ENCODE data around the gene AUTS2.

The AUTS2 gene

DNA sequence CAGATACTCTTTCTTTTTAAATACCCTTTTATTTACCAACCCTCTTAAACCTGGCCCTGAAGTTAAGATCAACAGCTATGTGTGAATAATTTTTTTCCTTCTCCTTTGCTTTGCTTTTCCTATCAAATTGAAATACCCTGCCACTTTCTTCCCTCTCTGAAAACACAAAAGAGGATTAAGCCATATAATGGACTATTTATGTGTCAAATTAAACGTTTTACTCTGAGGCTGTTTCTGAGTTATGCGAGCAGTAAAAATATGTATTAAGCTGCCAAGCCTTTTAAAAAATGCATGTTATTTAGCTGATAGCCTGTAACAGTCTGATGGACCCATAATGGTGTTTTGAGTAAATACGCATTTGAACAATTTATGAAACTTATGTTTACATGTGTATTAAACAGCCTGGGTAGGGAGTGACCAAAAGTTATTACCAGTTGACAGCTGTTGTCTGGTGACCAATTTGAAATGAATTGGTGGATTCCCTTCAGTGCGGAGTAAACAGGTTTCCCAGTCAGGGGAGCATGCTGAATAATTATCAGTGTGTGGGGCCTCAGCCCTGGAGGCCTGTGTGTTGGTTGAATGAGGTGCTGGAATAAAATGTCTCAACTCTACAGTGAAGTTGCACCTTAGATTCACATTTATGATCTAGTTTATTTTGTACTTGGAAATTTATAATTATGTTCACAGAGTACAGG, 89.6 kb downstream of the AUTS2 start:
- Histone ChIP-seq H3K9me3 (ENCODE audit: control insufficient read depth, insufficient read depth, low read depth, low read length) (no peaks in the 10 kb centered on the region), H3K36me3 (ENCODE audit: control insufficient read depth in 2 of 2, insufficient read depth in 1 of 2, low read length in 2 of 2) (no peaks in the 10 kb centered on the region), H3K4me3 (ENCODE audit: low read depth, low read length) (no peak overlapping the region), H3K4me1 (ENCODE audit: control insufficient read depth, insufficient read depth, low read length) (peaks cover 28% of the 10 kb centered on the region), H3K27ac (ENCODE audit: extremely low read depth, low read depth, low read length) (no peak overlapping the region)
- POLR2A ChIA-PET, result no interaction called here
- TF ChIP-seq, protein P1, sequence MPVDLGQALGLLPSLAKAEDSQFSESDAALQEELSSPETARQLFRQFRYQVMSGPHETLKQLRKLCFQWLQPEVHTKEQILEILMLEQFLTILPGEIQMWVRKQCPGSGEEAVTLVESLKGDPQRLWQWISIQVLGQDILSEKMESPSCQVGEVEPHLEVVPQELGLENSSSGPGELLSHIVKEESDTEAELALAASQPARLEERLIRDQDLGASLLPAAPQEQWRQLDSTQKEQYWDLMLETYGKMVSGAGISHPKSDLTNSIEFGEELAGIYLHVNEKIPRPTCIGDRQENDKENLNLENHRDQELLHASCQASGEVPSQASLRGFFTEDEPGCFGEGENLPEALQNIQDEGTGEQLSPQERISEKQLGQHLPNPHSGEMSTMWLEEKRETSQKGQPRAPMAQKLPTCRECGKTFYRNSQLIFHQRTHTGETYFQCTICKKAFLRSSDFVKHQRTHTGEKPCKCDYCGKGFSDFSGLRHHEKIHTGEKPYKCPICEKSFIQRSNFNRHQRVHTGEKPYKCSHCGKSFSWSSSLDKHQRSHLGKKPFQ (tag by site-specific recombination; IDR thresholded peaks at IDR 0.05), result 0 out of 2 replicates have a peak, but pooled peaks have one; percentile 23
- TF ChIP-seq ZSCAN16 (tag by site-specific recombination; IDR thresholded peaks at IDR 0.05) (no peak), ZNF433 (tag by site-specific recombination; IDR thresholded peaks at IDR 0.05; ENCODE audit: low read depth) (no peak), ZBTB20 (tag by site-specific recombination; IDR thresholded peaks at IDR 0.05) (0 out of 2 replicates have a peak, but pooled peaks have one; percentile 27), ZNF335 (tag by site-specific recombination; conservative IDR thresholded peaks at IDR 0.05) (0 out of 2 replicates have a peak, but pooled peaks have one; percentile 13), ZNF2 (tag by site-specific recombination; IDR thresholded peaks at IDR 0.05) (no peak), WT1 (tag by site-specific recombination; IDR thresholded peaks at IDR 0.05) (peak; percentile 97), TCF7L2 (IDR thresholded peaks at IDR 0.05; ENCODE audit: borderline replicate concordance, low read depth, low read length) (no peak), ZNF175 (tag by site-specific recombination; IDR thresholded peaks at IDR 0.05) (no peak), ZBTB17 (tag by site-specific recombination; IDR thresholded peaks at IDR 0.05) (0 out of 2 replicates have a peak, but pooled peaks have one; percentile 13), GLIS1 (tag by site-specific recombination; IDR thresholded peaks at IDR 0.05) (peak; percentile 78), ZNF184 (tag by site-specific recombination; IDR thresholded peaks at IDR 0.05) (no peak), ZNF416 (tag by site-specific recombination; IDR thresholded peaks at IDR 0.05) (no peak), ZNF202 (tag by site-specific recombination; IDR thresholded peaks at IDR 0.05; ENCODE audit: borderline replicate concordance) (no peak)
- TF ChIP-seq, protein P2, sequence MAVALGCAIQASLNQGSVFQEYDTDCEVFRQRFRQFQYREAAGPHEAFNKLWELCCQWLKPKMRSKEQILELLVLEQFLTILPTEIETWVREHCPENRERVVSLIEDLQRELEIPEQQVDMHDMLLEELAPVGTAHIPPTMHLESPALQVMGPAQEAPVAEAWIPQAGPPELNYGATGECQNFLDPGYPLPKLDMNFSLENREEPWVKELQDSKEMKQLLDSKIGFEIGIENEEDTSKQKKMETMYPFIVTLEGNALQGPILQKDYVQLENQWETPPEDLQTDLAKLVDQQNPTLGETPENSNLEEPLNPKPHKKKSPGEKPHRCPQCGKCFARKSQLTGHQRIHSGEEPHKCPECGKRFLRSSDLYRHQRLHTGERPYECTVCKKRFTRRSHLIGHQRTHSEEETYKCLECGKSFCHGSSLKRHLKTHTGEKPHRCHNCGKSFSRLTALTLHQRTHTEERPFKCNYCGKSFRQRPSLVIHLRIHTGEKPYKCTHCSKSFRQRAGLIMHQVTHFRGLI (tag by site-specific recombination; IDR thresholded peaks at IDR 0.05), result no peak
- TF ChIP-seq, protein P3, sequence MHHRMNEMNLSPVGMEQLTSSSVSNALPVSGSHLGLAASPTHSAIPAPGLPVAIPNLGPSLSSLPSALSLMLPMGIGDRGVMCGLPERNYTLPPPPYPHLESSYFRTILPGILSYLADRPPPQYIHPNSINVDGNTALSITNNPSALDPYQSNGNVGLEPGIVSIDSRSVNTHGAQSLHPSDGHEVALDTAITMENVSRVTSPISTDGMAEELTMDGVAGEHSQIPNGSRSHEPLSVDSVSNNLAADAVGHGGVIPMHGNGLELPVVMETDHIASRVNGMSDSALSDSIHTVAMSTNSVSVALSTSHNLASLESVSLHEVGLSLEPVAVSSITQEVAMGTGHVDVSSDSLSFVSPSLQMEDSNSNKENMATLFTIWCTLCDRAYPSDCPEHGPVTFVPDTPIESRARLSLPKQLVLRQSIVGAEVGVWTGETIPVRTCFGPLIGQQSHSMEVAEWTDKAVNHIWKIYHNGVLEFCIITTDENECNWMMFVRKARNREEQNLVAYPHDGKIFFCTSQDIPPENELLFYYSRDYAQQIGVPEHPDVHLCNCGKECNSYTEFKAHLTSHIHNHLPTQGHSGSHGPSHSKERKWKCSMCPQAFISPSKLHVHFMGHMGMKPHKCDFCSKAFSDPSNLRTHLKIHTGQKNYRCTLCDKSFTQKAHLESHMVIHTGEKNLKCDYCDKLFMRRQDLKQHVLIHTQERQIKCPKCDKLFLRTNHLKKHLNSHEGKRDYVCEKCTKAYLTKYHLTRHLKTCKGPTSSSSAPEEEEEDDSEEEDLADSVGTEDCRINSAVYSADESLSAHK (tag by site-specific recombination; IDR thresholded peaks at IDR 0.05), result 0 out of 2 replicates have a peak, but pooled peaks have one; percentile 9
- TF ChIP-seq, protein P4, sequence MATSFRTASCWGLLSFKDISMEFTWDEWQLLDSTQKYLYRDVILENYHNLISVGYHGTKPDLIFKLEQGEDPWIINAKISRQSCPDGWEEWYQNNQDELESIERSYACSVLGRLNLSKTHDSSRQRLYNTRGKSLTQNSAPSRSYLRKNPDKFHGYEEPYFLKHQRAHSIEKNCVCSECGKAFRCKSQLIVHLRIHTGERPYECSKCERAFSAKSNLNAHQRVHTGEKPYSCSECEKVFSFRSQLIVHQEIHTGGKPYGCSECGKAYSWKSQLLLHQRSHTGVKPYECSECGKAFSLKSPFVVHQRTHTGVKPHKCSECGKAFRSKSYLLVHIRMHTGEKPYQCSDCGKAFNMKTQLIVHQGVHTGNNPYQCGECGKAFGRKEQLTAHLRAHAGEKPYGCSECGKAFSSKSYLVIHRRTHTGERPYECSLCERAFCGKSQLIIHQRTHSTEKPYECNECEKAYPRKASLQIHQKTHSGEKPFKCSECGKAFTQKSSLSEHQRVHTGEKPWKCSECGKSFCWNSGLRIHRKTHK (tag by site-specific recombination; IDR thresholded peaks at IDR 0.05), result no peak
- TF ChIP-seq, protein P5, sequence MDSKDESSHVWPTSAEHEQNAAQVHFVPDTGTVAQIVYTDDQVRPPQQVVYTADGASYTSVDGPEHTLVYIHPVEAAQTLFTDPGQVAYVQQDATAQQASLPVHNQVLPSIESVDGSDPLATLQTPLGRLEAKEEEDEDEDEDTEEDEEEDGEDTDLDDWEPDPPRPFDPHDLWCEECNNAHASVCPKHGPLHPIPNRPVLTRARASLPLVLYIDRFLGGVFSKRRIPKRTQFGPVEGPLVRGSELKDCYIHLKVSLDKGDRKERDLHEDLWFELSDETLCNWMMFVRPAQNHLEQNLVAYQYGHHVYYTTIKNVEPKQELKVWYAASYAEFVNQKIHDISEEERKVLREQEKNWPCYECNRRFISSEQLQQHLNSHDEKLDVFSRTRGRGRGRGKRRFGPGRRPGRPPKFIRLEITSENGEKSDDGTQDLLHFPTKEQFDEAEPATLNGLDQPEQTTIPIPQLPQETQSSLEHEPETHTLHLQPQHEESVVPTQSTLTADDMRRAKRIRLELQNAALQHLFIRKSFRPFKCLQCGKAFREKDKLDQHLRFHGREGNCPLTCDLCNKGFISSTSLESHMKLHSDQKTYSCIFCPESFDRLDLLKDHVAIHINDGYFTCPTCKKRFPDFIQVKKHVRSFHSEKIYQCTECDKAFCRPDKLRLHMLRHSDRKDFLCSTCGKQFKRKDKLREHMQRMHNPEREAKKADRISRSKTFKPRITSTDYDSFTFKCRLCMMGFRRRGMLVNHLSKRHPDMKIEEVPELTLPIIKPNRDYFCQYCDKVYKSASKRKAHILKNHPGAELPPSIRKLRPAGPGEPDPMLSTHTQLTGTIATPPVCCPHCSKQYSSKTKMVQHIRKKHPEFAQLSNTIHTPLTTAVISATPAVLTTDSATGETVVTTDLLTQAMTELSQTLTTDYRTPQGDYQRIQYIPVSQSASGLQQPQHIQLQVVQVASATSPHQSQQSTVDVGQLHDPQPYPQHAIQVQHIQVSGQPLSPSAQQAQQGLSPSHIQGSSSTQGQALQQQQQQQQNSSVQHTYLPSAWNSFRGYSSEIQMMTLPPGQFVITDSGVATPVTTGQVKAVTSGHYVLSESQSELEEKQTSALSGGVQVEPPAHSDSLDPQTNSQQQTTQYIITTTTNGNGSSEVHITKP (tag by site-specific recombination; IDR thresholded peaks at IDR 0.05), result no peak
- TF ChIP-seq, protein P6, sequence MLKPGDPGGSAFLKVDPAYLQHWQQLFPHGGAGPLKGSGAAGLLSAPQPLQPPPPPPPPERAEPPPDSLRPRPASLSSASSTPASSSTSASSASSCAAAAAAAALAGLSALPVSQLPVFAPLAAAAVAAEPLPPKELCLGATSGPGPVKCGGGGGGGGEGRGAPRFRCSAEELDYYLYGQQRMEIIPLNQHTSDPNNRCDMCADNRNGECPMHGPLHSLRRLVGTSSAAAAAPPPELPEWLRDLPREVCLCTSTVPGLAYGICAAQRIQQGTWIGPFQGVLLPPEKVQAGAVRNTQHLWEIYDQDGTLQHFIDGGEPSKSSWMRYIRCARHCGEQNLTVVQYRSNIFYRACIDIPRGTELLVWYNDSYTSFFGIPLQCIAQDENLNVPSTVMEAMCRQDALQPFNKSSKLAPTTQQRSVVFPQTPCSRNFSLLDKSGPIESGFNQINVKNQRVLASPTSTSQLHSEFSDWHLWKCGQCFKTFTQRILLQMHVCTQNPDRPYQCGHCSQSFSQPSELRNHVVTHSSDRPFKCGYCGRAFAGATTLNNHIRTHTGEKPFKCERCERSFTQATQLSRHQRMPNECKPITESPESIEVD (tag by site-specific recombination; IDR thresholded peaks at IDR 0.05), result peak; percentile 88
- CTCF ChIA-PET, result no interaction called here
